HEK293 (cell line): ENCODE measurements around the gene PPP1R9B.

ENCODE experiments used
- AEBP2 ChIP-seq: fragments of 450-650 bp; formaldehyde crosslinking; IDR thresholded peaks from 2 replicates; pipeline ENCODE4 v1.5.1; 2016; ENCODE audit warnings: missing biosample characterization, missing genetic modification characterization, borderline replicate concordance
- ATF2 ChIP-seq: fragments of 450-650 bp; formaldehyde crosslinking; IDR thresholded peaks from 2 replicates; pipeline ENCODE4 v1.5.1; 2016; ENCODE audit warnings: missing biosample characterization, missing genetic modification characterization, low read depth
- INSM2 ChIP-seq: fragments of 450-650 bp; formaldehyde crosslinking; IDR thresholded peaks from 2 replicates; pipeline ENCODE4 v1.5.1; 2016; ENCODE audit warnings: missing biosample characterization, missing genetic modification characterization
- MZF1 ChIP-seq: fragments of 450-650 bp; formaldehyde crosslinking; IDR thresholded peaks from 2 replicates; pipeline ENCODE4 v1.5.1; 2017; ENCODE audit warnings: missing biosample characterization, missing genetic modification characterization, borderline replicate concordance
- PATZ1 ChIP-seq: fragments of 450-650 bp; formaldehyde crosslinking; IDR thresholded peaks from 2 replicates; pipeline ENCODE4 v1.5.1; 2016; ENCODE audit warnings: missing biosample characterization, missing genetic modification characterization
- PRDM10 ChIP-seq: fragments of 450-650 bp; formaldehyde crosslinking; IDR thresholded peaks from 2 replicates; pipeline ENCODE4 v1.5.1; 2016; ENCODE audit warnings: missing biosample characterization, missing genetic modification characterization
- REPIN1 ChIP-seq: fragments of 450-650 bp; formaldehyde crosslinking; IDR thresholded peaks from 2 replicates; pipeline ENCODE4 v1.5.1; 2017; ENCODE audit warnings: missing biosample characterization, missing genetic modification characterization, low read depth
- ZBTB44 ChIP-seq: fragments of 450-650 bp; IDR thresholded peaks from 2 replicates; pipeline ENCODE4 v1.5.1; 2018; ENCODE audit warnings: missing biosample characterization, mild to moderate bottlenecking, missing genetic modification characterization
- ZFP69B ChIP-seq: fragments of 450-650 bp; formaldehyde crosslinking; IDR thresholded peaks from 2 replicates; pipeline ENCODE4 v1.5.1; 2016; ENCODE audit warnings: missing biosample characterization, missing genetic modification characterization
- ZIC2 ChIP-seq: fragments of 450-650 bp; formaldehyde crosslinking; IDR thresholded peaks from 2 replicates; pipeline ENCODE4 v1.5.1; 2016; ENCODE audit warnings: missing biosample characterization, missing genetic modification characterization
- ZNF133 ChIP-seq: fragments of 450-650 bp; formaldehyde crosslinking; IDR thresholded peaks from 2 replicates; pipeline ENCODE4 v1.5.1; 2016; ENCODE audit warnings: missing biosample characterization, missing genetic modification characterization
- ZNF169 ChIP-seq: fragments of 450-650 bp; formaldehyde crosslinking; IDR thresholded peaks from 2 replicates; pipeline ENCODE4 v1.5.1; 2016; ENCODE audit warnings: missing biosample characterization, missing genetic modification characterization
- ZNF398 ChIP-seq: fragments of 450-650 bp; formaldehyde crosslinking; IDR thresholded peaks from 2 replicates; pipeline ENCODE4 v1.5.1; 2017; ENCODE audit warnings: missing biosample characterization, missing genetic modification characterization
- ZNF404 ChIP-seq: fragments of 450-650 bp; formaldehyde crosslinking; IDR thresholded peaks from 2 replicates; pipeline ENCODE4 v1.5.1; 2017; ENCODE audit warnings: missing biosample characterization, missing genetic modification characterization
- ZNF426 ChIP-seq: fragments of 450-650 bp; formaldehyde crosslinking; IDR thresholded peaks from 2 replicates; pipeline ENCODE4 v1.5.1; 2017; ENCODE audit warnings: missing biosample characterization, missing genetic modification characterization, mild to moderate bottlenecking, inconsistent platforms, moderate library complexity
- ZNF513 ChIP-seq: fragments of 450-650 bp; IDR thresholded peaks from 2 replicates; pipeline ENCODE4 v1.5.1; 2018; ENCODE audit warnings: missing biosample characterization, missing genetic modification characterization
- ZNF571 ChIP-seq: fragments of 450-650 bp; formaldehyde crosslinking; IDR thresholded peaks from 2 replicates; pipeline ENCODE4 v1.5.0; 2017; ENCODE audit warnings: missing biosample characterization, missing genetic modification characterization
- ZNF621 ChIP-seq: fragments of 450-650 bp; formaldehyde crosslinking; IDR thresholded peaks from 2 replicates; pipeline ENCODE4 v1.5.1; 2017; ENCODE audit warnings: missing biosample characterization, missing genetic modification characterization
- ZNF639 ChIP-seq: fragments of 450-650 bp; formaldehyde crosslinking; IDR thresholded peaks from 2 replicates; pipeline ENCODE4 v1.5.1; 2016; ENCODE audit warnings: missing biosample characterization, missing genetic modification characterization
- ZNF707 ChIP-seq: fragments of 450-650 bp; formaldehyde crosslinking; IDR thresholded peaks from 2 replicates; pipeline ENCODE4 v1.5.1; 2016; ENCODE audit warnings: missing biosample characterization, missing genetic modification characterization

The PPP1R9B gene

GRCh38 chr17:50163843-50164696 is 13.6 kb upstream of the PPP1R9B start (continued):
- TF ChIP-seq ATF2 (tag by site-specific recombination) (no peak), ZNF169 (tag by site-specific recombination) (no peak), REPIN1 (tag by site-specific recombination) (no peak), MZF1 (no peak), PATZ1 (tag by site-specific recombination) (no peak), ZNF571 (no peak), ZNF621 (tag by site-specific recombination) (no peak), ZNF133 (tag by site-specific recombination) (no peak), PRDM10 (tag by site-specific recombination) (peak; percentile 70), ZFP69B (tag by site-specific recombination) (peak; percentile 37; the same call in 1 of the 2 replicates), ZNF707 (no peak), ZNF426 (no peak), ZIC2 (tag by site-specific recombination) (peak; percentile 38; the same call in 1 of the 2 replicates), ZNF513 (tag by site-specific recombination) (no peak), ZNF639 (tag by site-specific recombination) (no peak), INSM2 (no peak), ZNF404 (tag by site-specific recombination) (no peak), ZNF398 (tag by site-specific recombination) (no peak), AEBP2 (no peak), ZBTB44 (tag by site-specific recombination) (no peak)
